K562 (cell line): ENCODE measurements around the gene RHOF. TPM values are rescaled to one million over a fixed set of nuclear protein-coding genes. Genes with fewer than 3 reads are reported as not detected.

Experiments
- CHAMP1 ChIP-seq: fragments of 450-650 bp; IDR thresholded peaks from 2 replicates; pipeline ENCODE4 v1.6.1; 2016; ENCODE audit warnings: mild to moderate bottlenecking
- DPF2 ChIP-seq: fragments of 450-650 bp; IDR thresholded peaks from 2 replicates; pipeline ENCODE4 v1.6.1; 2016
- E2F4 ChIP-seq: sonication (generic); formaldehyde crosslinking; IDR thresholded peaks from 2 replicates; pipeline ENCODE4 v1.8.0; 2022; ENCODE audit warnings: mild to moderate bottlenecking, low read depth, missing genetic modification reagents
- HDAC3 ChIP-seq: fragments of 450-650 bp; IDR thresholded peaks from 2 replicates; pipeline ENCODE4 v1.6.1; 2018; ENCODE audit warnings: borderline replicate concordance, mild to moderate bottlenecking, moderate library complexity; ENCODE audit not compliant: partially characterized antibody
- MBD1 ChIP-seq: fragments of 250-450 bp; sonication (Bioruptor Pico); IDR thresholded peaks from 2 replicates; pipeline ENCODE4 v1.8.0; 2022; ENCODE audit warnings: inconsistent platforms
- MECOM ChIP-seq: fragments of 250-450 bp; sonication (Bioruptor Pico); IDR thresholded peaks from 2 replicates; pipeline ENCODE4 v1.8.0; 2022; ENCODE audit warnings: inconsistent platforms
- PBX2 ChIP-seq, 2 experiments: IDR thresholded peaks in 1 of 2; conservative IDR thresholded peaks in 1 of 2; 2 replicates each; pipeline ENCODE4 v1.6.1; 2016; ENCODE audit warnings: low read depth in 2 of 2, mild to moderate bottlenecking in 1 of 2, missing compliant biosample characterization in 1 of 2, missing genetic modification characterization in 1 of 2, moderate library complexity in 1 of 2
- SIRT6 ChIP-seq: IDR thresholded peaks from one replicate; pipeline ENCODE4 v1.6.1; 2012; ENCODE audit warnings: low read depth, mild to moderate bottlenecking, control low read depth, inconsistent platforms, low read length, moderate library complexity
- SPI1 ChIP-seq: IDR thresholded peaks from 2 replicates; pipeline ENCODE4 v1.6.1; 2011; ENCODE audit warnings: low read depth, low read length, control low read depth, borderline replicate concordance
- THAP12 ChIP-seq: fragments of 250-450 bp; sonication (Bioruptor Pico); IDR thresholded peaks from 2 replicates; pipeline ENCODE4 v1.9.0; 2021; ENCODE audit warnings: mild to moderate bottlenecking, inconsistent platforms
- ZNF23 ChIP-seq: fragments of 250-450 bp; sonication (Bioruptor Pico); IDR thresholded peaks from 2 replicates; pipeline ENCODE4 v1.4.0; 2020; ENCODE audit warnings: mild to moderate bottlenecking
- ZNF3 ChIP-seq: fragments of 250-450 bp; sonication (Bioruptor Pico); IDR thresholded peaks from 2 replicates; pipeline ENCODE4 v1.5.0; 2021; ENCODE audit warnings: mild to moderate bottlenecking, moderate library complexity
- ZNF764 ChIP-seq: fragments of 250-450 bp; sonication (Bioruptor Pico); IDR thresholded peaks from 2 replicates; pipeline ENCODE4 v1.4.0; 2020; ENCODE audit warnings: low read depth, mild to moderate bottlenecking, moderate library complexity
- ZSCAN29 ChIP-seq: fragments of 450-650 bp; IDR thresholded peaks from 2 replicates; pipeline ENCODE4 v1.6.1; 2017
- polyA plus RNA-seq, 8 experiments: library from polyadenylated mRNA; depleted of rRNA in 4 of 8; stranded (reverse) in 5 of 8; unstranded in 3 of 8; fragments of >200 nt; fragmentation: Nextera tagmentation in 2 of 8; fragmentation: Illumina TruSeq in 1 of 8; extraction: Ambion mirVana in 2 of 8; extraction: Trizol in 1 of 8; gene quantifications; 2 replicates each; pipeline versions ENCODE4 v1.2.1 to v1.2.3, GENCODE V29; 2011 to 2014; ENCODE audit warnings: inconsistent platforms in 1 of 8, missing spikeins in 1 of 8
- total RNA-seq, 7 experiments: library from RNA; depleted of rRNA in 6 of 7; stranded (reverse); fragments of >200 nt in 6 of 7; fragmentation: Illumina TruSeq in 2 of 7; extraction: Trizol in 2 of 7; gene quantifications; 2 replicates each; pipeline versions ENCODE4 v1.2.1 to v1.2.3, GENCODE V29; 2011 to 2021; ENCODE audit warnings: low replicate concordance in 1 of 7

RHOF gene
- total and polyA plus RNA-seq, 9 of the 15 experiments (the other 6 are each of a cell fraction or from before 2014, with no cell fraction given): 0.13 to 10.1 (median 4.0) TPM

- TF ChIP-seq PBX2 (CRISPR knock-in tag; IDR thresholded peaks at IDR 0.05; ENCODE audit: low read depth): no peak
- 0 out of 2 replicates have a peak, but pooled peaks have one; percentile 43 for TF ChIP-seq PBX2 (tag; conservative IDR thresholded peaks at IDR 0.05; ENCODE audit: low read depth)
- TF ChIP-seq SPI1: no peak
- TF ChIP-seq SIRT6: no peak
- no peak for TF ChIP-seq HDAC3
- TF ChIP-seq ZNF23: no peak
- no peak for TF ChIP-seq ZNF3 (CRISPR knock-in tag)
- TF ChIP-seq THAP12: no peak; the same call in 1 of the 2 replicates
- TF ChIP-seq MECOM (CRISPR knock-in tag): no peak
- no peak for TF ChIP-seq ZNF764 (CRISPR knock-in tag)
- no peak for TF ChIP-seq MBD1 (CRISPR knock-in tag)
- TF ChIP-seq E2F4: no peak
- TF ChIP-seq DPF2: no peak
- 0 out of 2 replicates have a peak, but pooled peaks have one; percentile 12 for TF ChIP-seq ZSCAN29
- no peak for TF ChIP-seq CHAMP1
These were observed 9.6 kb upstream of the RHOF start (continued) for GRCh38 chr12:121802843-121803698.
